HG02678 (cell line): ENCODE data around the gene BCL2L1.

Experiments
- ATAC-seq: cut with Tn5 transposase; IDR thresholded peaks from one replicate; pipeline ENCODE4 v1.9.1; 2021; ENCODE audit warnings: mild to moderate bottlenecking, moderate library complexity; ENCODE audit not compliant: unreplicated experiment

BCL2L1 gene

DNA sequence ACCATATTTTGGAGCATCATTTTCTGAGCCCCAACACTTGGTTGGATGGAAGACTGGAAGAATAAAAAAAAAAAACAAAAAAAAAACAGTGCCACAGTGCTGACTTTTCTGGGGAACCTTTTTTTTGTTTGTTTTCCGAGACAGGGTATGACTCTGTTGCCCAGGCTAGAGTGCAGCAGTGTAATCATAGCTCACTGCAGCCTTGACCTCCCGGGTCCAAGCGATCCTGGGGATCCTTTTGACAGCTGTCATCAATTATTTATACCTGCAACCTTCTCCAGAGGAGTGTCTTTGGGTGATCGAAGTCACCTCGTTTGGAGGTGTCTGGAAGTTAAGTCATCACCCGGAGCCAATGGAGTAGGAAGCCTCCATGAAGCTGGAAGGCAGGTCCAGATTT is 8.7 kb upstream of the BCL2L1 start:
- ATAC-seq, result no peak

DNA sequence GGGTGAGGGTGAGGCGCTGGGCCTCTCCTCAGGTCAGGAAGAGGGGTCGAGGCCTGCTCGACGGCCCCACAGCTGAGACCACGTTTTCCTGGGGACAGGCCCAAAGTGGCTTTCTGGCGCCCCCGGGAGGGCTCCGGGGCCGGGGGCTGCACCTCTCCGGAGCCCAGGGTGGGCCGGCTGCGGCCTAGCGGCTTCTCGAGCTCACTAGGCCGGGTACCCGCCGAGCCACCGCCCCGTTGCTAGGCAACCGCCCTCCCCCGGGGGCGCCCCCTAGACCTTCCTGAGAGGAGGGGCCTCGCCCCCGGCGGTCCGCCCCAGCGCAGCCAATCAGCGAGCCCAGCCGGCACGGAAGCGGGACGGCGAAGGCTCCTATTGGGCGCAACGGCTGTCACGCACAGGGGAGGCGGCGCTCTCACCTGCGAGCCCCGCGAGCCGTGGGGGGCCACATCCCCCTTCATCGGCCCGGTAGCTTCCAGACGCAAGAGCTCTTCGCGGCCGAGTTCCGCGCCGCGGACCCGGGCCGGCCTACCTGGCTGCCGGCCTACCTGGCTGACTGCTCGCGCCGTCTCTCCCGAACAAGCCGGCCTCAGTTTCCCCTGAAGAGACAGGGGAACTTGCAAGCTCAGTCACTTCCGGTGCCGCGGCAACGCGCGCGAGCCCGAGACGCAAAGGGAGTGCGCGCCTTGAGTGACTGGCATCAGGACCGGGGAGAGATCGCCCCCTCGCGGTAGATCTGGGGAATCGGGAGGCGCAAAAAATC is 831 bp upstream of the BCL2L1 start:
- peak; percentile 85 for ATAC-seq

DNA sequence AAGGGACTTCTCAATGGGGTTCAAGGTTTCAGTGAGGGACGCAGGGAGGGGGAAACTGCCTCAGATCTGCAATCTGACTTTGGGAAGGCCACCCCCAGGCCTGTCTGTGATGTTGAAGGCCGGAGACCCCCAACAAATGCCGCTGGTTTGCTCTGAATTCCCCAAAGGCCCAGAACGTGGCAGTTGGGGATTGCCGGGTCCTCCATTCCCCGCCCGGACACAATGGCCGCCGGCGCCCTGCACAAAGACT is 326 bp upstream of the BCL2L1 start:
- no peak for ATAC-seq

DNA sequence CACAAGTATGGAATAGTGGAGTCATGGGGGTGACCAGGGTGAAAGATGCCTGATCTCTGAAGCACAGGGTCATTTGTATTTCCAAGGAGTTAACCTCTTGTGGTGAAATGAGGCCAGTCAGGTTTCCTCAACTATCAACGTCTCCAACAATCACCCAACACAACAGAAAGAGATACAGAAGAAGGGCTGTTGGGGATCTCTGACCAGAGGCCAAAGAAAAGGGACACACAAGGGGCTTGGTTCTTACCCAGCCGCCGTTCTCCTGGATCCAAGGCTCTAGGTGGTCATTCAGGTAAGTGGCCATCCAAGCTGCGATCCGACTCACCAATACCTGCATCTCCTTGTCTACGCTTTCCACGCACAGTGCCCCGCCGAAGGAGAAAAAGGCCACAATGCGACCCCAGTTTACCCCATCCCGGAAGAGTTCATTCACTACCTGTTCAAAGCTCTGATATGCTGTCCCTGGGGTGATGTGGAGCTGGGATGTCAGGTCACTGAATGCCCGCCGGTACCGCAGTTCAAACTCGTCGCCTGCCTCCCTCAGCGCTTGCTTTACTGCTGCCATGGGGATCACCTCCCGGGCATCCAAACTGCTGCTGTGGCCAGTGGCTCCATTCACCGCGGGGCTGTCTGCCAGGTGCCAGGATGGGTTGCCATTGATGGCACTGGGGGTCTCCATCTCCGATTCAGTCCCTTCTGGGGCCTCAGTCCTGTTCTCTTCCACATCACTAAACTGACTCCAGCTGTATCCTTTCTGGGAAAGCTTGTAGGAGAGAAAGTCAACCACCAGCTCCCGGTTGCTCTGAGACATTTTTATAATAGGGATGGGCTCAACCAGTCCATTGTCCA is 1.0 kb downstream of the BCL2L1 start:
- ATAC-seq, result no peak

DNA sequence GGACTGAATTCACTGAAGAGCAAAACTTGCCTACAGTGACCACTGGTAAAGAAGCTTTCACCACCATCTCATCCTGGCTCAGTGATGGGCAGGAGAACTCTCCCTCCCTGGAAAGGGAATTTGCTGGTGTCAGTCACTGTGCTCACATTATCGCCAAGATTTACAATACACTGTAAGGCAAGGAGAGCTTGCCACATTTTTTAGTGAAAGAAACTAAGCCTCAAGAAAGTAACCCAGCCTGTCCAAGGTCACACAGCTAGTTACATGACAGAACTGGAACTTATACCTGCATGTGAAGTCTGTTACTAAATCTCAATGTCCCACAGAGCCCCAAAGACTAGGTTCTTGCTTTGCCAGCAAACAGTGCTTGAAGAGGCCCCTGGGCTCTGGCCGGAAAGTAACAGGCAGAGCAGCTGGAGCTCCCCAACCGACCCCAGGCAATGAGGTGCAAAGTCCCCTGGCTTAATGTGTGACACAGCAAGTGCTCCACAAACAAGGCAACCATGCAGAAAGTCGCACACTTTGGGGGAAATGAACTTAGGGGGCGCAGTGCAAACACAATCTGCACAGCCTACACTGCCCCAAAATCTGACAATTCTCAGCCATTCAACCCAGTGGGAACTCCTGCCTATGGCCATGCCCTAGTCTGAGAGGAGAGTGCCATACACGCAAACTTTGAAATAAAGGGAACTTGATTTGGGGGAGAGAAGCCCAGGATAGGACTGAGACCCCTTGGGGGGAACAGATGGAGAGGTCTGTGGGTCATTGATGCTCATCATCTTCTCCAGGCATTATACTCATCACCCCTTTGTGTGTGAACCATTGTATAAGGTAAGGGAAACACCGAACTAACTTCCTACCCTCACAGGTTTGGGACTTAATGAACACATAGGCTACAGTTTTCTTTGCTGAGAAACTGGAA is 1.9 kb downstream of the BCL2L1 start:
- ATAC-seq, result no peak

DNA sequence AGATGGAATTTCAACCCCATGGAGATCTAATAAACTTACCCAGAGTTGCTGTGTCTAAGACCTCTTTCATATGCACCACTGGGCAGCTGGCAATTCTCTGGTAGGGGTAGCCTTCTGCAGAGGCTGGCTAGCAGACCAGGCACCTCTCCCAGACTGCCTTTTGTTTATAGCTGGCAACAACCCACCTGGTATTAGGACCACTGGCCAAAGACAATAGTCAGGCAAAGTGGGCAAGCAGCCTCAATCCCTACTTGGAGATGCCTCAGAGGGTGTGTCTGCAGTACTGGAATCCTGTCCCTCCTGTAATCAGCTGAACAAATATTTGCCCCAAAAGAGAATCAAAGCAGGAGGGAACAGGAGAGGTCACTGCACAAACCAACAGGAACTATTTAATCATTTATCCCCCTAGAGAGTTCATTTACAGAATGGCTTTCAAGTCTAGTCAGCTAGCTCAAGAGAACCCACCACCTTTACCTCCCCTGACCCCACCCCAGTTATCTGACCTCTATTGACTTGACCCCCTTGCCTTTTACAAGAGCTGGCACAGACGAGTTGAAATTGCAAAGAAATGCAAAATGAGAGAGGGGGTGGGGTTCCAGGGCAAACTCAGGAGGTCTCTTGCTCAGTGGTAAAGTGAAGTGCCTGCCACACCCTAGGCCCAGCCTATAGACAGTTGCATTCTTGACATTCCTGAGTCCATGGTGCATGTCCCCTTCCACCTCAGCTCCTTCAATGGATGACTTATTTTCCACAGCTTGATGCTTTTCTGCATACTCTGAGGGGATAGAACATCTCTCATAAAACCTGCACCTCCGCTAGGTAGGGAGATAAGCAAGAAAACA is 2.8 kb downstream of the BCL2L1 start:
- ATAC-seq, result no peak

DNA sequence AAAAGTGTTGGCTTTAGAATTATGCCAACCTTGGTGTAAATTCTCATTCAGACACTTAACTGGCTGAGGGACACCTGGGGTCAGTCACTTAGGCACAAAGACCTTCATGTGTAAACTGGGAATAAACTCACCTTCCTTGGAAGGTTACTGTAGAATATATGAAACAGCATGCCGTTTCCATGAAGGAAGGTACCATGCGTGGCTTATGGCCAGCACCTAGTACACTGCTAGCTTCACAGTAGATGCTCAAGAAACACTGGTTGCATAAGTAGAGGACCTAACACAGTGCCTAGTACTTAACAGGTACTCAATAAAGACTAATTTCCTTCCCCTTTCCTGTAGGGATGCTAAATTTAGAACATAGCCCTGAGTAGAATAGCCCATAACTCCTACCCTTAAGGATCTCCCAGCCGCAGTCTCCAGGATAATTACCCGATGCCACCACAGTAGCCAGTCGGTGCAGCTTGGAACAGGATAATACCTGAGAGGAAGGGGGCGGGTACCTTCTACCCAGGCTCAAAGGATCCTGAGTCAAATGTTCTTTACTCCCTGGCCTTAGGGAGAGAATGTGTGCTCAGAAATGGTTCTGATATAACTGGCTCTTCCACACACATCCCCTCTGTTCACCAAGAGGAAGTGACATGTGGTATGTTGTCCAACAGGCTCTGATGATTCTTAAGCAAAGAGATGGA is 3.6 kb downstream of the BCL2L1 start:
- ATAC-seq, result no peak

DNA sequence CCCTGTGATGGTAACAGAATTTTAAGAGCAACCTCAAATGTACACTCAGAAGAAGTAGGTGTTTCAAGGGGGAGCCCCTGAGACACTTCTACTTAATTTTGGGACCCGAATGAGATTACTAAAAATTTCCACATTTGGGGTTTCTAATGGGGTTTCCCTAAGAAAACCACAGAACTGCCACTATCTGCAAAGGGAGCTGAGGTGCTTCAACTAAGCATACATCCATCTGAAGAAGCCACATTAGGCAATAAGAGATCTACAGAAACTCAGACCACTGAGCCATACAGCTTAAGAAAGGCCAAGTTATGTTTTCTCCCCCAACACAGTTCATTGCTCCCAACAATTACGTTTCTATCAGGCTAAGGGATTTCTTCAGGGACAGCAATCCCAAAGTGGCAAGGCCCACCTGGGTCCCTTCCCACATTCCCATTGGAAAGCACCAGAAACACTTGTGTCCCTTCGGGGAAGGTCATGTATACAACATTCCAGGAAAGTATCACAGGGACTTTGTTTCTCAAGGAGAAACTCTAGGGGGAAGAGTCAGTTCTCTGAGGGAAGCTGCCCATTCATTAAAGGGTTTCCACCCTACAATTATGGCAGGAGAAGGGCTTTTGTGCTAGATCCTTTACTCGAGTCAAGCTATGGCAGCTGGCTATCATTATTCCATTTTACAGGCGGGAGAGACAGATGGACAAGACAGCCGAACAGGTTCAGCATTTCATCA is 5.0 kb downstream of the BCL2L1 start:
- ATAC-seq, result peak; percentile 54

DNA sequence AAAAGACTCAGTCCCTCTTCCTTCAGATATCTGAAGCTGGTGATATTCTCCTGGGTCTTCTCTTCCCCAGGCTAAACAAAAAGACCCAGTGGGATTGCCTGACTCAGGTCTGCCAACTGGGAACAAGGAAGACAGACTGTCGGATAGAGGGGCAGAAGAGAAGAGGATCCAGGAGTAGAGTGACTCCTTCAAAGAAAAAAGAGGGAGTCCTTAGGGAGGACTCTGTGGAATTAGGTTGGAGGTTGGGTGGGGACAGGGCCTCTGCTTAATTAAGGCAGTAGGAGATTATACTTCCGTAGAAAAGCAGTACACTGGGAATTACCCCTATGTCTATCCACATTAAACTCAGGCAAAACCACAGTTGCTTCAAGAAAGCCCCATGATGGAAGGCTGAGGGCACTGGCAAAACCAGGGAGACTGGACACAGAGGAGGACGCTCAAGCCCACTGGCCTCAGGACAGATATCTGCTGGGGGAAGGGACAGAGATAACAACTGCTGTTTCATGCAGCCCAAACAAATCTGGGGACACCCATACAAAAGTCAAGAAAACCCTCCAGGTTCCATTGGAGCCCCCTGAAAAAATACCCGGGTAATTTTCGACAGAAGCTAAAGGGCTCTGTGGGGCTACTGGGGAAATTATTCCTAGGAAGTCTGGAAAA is 5.7 kb downstream of the BCL2L1 start:
- ATAC-seq, result peak; percentile 14

DNA sequence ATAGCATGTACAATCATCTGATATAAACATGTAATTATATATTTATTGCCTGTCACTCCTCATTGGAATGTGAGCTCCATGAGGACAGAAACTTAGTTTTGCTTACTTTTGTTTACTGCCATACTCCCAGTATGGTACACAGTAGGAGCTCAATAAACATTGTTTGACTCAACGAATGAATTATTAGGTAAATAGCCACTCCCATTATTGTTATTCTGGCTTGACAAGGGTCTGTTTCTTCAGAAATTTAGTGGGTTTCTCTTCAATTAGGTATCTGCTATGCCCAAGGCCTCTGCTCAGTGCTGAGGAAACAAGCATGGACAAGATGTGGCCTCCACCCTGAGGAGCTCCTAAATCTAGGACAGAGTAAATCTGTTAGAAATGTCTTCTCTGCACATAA is 6.3 kb downstream of the BCL2L1 start:
- no peak for ATAC-seq

DNA sequence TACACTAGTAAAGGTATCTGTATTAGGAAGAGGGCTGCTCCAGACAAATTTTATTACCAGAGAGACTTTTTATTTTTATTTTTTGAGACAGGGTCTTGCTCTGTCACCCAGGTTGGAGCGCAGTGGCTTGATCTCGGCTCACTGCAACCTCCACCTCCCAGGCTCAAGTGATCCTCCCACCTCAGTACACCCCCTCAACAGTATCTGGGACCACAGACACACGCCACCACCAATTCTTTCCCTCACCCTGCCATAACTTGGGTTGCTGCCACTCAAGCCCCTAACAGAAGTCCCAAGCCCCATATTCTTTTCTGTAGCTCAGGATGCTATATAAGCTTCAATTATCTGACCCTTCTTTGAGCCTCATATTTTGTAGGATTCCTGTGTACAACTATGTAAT is 6.9 kb downstream of the BCL2L1 start:
- ATAC-seq, result no peak

DNA sequence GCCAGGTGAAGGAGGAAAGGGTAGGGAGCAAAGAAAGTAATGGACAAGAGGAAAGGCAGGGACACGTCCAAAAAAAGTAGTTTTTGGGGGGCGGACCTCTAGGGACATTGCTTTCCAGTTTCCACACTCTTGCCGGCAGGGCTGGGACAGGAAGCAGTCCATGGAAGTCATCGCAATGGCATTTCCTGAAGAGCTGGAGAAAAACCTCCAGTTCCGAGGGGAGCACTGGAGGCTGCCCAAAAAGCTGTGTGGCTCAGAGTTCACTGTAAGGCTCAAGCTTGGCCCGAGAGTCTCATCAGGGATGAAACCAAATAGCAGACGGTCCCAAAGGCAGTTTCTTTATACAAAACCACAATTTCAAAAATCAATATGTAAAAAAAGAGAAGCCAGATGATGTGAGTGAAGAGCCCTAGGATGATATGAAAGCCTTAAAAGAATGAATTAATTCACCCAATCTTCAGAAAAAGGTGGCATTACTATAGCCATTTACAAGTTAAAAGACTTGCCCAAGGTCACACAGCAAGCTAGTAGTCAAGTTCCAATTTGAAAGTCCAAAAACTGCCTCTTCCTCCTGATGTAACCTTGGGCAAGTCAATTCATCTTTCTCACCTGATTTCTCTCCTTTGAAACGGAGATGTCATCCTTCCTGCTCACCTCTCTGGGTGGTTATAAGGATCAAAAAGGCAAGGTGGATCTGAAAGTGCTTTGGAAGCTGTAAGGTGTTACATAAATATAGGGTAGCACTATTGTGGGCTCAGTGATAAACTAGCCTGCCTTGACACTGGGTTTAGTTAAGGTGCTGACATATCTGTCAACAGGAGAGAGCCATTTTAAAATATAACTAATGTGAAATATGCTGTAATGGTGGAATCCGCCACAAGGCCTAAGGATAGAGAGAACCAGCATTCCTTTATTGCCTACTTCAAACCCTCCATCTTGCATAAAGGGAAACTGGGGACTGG is 9.1 kb downstream of the BCL2L1 start:
- ATAC-seq, result no peak

DNA sequence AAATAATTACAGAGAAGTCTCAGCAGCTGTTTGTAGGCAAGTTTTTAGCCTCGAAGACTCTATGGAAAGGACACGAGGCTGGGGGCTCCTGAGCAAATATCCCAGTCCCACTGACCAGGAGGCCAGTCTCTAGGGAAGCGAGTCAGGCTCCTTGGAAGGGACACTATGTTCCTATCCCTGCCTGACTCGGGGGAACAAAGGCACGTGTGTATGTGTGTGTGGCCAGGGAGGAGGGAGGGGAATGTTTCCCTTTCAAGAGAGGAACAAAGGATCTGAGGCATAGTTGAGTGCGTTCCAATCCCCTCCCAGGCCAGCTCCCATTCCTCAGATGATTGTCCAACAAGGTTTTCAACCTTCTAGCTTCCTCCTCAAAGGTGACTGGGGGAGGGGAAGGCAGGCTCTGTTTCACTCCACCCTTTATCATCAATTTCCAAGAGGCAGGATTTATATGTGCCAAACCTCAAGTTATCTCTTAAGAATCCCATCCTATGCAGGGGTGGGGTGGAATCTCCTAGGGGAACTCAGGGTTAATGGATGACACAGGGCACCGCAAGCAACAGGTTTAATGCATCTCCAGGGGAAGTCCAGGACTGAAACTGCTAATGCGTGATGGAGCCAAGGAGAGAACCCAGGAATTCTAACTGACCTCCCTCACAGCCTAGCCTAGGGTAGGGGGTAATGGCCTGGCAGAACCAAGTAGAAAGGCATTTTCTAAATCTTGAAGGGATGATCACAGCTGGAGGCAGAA is 9.9 kb downstream of the BCL2L1 start:
- ATAC-seq, result no peak

DNA sequence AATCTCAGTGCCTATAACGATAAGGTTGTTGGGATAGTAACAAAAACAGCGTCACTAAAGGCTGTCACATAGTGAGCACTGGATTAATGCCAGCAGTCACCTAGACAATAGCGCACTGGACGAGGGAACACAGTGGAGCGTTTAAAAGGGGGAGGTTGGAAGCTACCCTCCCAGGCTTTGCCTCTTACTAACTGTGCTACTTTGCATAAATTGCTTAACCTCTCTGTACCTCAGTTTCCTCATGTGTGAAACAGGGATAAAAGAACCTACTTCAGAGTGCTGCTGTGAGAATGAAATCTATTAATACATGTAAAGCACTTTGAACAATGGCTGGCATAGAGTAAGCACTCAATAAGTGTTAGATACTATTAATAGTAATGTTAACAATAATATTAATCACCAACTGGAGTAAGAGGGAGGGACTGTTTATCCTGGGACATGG is 10.5 kb downstream of the BCL2L1 start:
- ATAC-seq, result no peak

DNA sequence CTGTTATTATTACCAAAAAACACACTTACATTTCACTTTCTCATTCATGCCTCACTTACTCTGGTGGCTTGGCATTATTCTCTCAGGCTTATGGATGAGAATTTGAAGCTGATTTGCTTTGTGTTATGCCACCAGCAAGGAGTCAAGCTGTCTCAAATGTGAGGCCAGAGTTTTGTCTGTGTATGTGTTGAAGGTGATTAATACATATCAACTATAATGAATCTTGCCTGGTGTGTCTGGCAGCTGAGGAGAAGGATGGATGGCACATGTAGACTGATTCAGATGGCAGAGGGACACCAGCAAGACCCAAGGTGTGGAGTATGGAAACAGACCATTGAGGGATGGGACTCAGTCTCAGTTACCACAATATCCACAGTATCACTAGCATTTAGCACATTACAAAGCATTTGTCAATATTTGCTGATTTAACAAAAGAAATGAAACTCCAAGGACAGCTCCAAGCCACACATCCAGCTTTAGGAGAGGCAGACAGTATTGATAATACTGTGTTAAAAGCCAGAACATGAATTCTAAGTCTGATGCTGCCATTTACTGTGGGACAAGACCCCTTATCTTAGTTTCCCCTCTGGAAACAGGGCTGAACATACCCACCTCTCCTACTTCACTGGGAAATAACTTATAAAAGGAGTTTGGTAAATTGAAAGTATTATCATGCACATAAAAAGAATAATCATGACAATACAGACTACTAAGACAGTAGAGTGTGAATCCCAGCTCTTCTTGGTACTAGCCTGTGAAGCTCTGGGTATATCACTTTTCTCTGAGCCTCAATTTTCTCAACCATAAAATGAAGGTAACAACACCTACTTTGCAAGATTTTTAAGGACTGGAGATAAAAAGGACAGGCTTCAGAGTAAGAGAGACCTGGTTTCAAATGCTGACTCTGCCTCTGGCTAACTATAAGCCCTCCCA is 11.2 kb downstream of the BCL2L1 start:
- no peak for ATAC-seq
